Erythroblast (primary cell): ENCODE data around the gene APOOL.
"Not testable (repeated sequence)": the region's sequence is repeated elsewhere in the genome, so short reads cannot be mapped to it uniquely, and the experiment has no call there.

ENCODE experiments used
- GATA1 ChIP-seq: IDR thresholded peaks from 2 replicates; pipeline ENCODE4 v1.6.1; 2011; ENCODE audit warnings: low read depth, mild to moderate bottlenecking, control low read depth, low read length, moderate library complexity
- POLR2A ChIP-seq: IDR thresholded peaks from 2 replicates; pipeline ENCODE4 v1.6.1; 2011; ENCODE audit warnings: mild to moderate bottlenecking, low read length

DNA sequence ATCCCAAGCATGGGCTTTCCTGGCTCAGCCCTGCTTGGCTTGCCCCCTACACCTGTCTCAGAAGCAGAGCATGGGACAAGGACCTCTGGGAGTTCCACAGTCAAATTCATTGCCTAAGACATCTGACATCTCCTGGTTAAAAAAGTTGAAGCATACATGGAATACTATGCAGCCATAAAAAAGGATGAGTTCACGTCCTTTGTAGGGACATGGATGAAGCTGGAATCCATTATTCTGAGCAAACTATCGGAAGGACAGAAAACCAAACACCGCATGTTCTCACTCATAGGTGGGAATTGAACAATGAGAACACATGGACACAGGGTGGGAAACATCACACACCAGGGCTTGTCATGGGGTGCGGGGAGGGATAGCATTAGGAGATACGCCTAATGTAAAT lies 11.9 kb upstream of the APOOL start:
- not testable (repeated sequence) for TF ChIP-seq POLR2A, GATA1
